HG02852 (cell line): ENCODE measurements around the gene ETV1.
"Not testable (repeated sequence)": the region's sequence is repeated elsewhere in the genome, so short reads cannot be mapped to it uniquely, and the experiment has no call there.

Experiments used
- ATAC-seq: cut with Tn5 transposase; IDR thresholded peaks from one replicate; pipeline ENCODE4 v1.9.1; 2021; ENCODE audit warnings: mild to moderate bottlenecking, moderate library complexity; ENCODE audit not compliant: unreplicated experiment

Gene ETV1

DNA sequence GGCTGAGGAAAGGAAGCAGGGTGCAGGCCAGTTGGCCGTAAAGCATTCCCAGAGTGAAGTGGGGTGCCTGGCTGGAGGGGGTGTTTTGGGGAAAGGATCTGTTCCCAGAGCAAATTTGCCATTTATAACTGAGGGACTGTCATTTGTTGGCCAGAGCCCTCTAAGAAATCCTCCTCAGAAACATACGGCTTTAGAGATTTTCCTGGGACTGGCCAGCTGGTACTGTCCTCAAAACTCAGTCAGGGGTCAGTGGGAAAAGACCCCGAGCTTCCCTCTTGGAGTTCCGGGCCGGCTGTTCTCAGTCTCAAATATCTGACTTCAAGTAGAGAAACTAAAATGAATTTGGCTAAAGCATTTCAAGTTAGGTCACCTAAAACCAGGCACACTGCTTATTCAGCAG lies 55.9 kb downstream of the ETV1 start:
- ATAC-seq: no peak

DNA sequence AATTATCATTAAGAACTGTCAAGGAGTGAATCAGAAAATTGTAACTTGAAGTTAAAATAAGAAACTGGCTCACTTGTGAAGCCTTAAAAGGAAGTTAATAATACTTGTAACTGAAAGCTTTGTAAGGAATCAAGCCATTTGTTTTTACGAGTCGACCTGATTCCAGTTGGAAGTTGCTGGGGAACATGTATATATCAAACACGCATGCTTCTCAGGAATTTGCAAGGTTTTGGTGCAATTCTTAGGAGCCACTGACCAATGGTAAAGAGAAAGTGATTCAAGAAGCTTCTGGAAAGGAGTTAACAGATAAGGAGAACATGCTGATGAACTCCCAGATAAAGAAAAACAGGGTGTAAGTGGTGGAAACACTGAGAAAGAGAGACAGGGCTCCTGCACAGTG lies 56.4 kb downstream of the ETV1 start:
- no peak for ATAC-seq

DNA sequence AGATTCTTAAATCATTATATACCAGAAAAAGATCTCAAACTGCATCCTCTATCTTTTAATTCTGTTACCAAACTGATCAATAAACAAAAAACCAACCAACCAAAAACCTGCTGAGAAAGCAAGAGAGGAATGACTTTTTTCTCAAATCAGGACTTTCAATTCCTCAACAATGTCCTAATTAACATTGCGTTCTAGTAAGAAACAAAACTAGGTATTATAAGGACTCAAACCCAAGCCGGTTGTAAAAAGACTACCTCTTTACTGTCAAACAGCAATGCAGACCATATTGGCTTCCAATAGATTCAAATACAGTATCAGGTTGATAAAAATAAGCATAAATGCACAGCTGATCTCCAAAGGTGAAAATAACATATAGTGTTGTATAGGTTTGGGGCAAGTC lies 57.3 kb downstream of the ETV1 start:
- no peak for ATAC-seq

DNA sequence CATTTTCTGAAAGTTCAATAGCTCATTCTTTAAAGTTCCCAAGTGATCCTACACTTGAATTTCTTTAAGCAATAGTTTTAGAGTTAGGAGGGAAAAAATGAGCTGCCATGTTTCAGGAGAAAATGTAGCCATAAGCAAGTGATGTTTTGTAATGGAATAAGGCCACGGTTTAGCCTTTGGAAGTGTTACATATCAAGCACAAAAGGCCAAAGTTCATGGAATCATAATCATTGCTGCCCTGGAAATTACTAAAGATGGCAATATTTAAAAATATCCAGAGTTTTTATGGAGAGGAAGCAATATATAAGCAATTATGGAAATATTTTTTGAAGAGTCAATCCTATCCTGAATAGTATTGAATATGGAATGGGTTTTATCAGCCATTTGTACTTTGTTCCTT lies 68.4 kb downstream of the ETV1 start:
- ATAC-seq: no peak

DNA sequence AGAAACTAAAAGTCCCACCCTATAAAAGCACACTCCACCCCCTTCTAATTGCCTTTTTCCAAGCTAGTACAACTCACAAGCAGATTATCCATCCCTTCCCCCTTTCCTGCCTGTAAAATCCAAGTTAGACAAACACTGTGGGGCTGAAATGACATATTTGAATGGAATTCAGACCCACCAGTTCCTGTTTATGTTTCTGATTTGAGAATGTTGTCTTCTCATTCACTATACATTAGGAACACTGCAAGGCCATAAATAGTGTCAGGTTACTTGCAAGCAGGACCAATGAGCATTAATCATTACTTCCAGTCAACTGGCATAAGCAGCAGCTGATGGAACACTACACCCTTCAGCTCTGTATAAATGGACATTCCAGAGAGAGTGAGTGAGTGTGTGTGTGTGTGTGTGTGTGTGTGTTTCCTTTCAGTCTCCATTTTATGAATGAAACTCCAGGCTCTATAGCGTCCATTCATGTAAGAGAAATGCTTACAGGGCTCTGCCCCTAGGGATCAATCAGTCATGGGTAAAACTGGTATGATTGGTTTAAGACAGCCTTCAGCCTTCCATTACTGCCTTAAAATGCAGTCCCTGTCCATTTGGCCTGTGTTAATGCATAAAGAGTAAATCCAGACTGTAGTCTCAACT lies 69.3 kb downstream of the ETV1 start:
- ATAC-seq: no peak

DNA sequence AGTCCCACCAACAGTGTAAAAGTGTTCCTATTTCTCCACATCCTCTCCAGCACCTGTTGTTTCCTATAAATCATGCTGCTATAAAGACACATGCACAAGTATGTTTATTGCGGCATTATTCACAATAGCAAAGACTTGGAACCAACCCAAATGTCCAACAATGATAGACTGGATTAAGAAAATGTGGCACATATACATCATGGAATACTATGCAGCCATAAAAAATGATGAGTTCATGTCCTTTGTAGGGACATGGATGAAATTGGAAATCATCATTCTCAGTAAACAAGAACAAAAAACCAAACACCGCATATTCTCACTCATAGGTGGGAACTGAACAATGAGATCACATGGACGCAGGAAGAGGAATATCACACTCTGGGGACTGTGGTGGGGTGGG lies 71.1 kb downstream of the ETV1 start:
- not testable (repeated sequence) for ATAC-seq

DNA sequence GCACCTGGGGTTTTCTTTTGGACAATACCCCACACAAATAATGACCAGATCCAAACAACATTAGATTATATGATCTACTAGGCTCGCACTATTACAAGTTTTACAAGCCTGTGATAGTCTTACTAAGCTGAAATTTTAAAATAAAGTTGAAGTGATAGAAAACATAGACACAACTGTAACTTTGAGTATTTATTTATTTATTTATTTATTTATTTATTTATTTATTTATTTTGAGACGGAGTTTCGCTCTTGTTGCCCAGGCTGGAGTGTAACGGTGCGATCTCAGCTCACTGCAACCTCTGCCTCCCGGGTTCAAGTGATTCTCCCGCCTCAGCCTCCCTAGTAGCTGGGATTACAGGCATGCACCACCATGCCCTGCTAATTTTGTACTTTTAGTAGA lies 72.4 kb downstream of the ETV1 start:
- ATAC-seq: not testable (repeated sequence)

DNA sequence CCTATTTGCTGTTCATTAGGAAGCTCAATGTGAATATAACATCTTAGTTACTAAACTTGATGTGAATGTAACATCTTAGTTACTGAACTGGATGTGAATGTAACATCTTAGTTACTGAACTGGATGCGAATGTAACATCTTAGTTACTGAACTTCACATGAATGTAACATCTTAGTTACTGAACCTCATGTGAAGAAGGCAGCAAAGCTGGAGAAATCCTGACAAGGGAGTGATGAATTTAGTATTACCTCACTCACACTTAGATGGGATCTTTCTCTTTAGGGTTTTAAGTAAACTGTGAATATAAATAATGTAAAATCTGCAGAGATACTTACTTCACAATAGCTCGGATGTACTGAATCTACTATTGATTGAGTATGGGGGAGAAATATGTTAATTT lies 73.6 kb downstream of the ETV1 start:
- no peak for ATAC-seq

DNA sequence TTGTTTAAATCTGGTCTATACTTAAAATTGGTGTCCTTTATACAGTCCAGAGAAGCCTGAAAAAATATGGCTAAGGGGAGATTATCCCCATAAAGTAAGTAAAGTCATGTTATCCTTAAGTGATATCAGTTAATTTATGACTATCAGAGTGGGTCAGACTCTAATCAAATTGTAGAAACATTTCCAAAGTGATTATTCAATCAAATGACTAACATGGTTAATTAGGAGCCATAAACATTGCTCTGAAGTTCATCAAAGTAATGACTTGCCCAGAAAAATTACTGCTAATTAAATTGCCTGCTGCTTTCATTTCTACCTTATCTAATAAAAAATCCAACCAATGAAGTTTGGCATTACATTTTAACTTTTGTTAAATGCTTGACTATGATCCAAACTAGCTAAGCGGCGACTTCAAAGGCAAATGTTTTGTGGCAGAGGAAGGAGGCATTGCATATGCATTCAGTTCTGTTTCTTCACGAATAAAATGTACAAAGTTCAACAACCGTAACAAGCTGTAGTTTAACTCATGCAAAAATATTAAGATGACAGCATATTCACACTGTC lies 76.7 kb downstream of the ETV1 start:
- ATAC-seq: no peak

DNA sequence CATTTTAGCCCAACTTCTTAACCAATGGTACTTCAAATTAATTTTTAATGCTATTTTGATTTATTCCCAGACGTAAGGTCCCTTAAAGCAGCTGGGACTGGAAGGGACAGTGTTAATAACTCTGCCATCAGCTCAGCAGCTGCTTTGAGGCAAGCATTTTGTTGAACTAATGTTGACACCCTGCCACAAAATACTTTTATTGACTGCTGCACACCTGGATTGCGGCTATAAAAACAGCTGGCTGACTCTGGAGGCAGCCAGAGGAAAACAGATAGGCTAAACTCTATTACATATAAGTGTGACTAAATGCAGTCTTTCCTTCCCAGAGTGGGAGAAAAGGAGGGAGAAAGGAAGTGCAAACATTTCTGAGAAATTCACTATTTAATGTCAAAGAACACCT lies 77.6 kb downstream of the ETV1 start:
- ATAC-seq: no peak

DNA sequence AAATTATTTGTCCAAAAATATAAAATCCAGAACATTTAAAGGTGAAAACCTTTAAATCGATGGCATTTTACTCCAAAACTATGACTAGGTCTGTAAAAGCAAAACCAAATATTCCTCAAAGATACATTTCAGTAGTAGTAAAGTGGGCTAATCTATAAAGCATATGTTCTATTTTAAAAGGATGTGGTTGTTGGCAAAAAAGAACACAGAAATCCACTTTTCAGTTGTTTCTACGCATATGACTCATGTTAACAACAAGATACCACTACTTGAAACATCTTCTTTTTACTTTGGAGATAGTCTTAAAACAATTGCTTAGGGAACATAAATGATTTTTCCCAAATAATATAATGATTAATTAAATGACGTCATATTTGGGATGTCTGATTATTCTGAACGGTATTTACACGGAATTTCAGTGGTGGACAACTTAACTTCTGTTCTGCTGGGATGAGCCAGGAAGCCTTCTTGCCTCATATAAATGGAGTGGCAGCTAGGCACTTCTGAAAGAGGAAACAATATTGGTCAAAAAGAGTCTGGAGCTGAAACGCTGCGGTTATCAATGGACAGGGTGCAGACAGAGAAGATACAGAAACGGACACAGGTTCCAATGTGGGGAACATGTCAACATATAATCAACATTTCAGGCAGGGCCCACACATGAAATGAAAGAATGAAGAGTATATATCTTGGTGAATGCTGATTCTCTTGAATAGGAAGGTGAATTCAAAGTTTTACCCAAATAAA lies 78.5 kb downstream of the ETV1 start:
- ATAC-seq: no peak

DNA sequence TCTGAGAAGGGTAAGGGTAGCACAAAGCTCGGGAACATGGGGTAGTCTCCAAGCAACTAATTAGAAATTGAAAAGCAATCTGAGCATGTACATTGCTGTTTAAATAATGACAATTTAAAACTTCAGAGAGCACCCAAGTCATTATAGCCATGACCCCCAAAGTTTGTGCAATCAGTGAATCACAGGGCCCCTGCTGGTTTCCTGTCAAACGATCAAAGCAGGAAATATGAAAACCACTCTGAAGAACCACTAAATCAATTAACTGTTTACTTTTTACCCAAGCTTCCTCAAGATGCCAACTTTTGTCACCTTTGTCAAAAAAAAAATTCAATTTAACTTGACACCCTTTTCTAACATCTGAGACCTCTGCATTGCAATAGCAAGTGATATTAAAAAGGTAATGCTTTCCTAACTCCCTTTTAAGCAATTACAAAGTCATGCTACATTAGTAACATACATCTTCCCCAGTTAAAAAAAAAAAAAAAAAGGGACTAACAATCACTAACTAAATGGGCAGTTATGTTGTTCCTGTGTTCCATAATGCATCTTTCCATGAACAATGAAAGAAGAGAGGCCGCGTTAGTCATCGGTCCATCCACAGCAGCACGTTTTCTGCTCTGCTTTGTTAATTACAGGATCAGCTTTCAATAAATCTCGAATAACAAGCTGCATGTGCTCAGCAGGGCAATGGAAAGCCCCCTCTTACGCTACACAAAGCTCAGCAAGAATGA lies 80.6 kb downstream of the ETV1 start:
- no peak for ATAC-seq

DNA sequence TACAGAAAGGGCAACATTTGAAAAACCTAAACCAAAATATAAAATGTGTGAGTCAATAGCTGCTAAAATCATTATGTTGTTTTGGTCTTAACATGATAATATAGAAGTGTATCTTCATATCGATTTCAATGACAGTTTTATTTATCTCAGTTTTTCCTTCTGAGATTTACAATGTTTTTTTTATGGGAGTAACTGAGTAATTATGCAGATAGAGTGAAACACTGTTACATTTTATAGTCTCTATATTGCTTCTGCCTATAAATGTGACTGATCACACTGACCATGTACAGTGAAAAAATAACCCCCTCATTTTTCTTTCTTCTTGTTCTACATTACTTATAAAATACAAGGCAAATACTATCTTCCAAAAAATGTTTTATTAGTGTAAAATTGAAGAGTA lies 81.6 kb downstream of the ETV1 start:
- ATAC-seq: no peak

DNA sequence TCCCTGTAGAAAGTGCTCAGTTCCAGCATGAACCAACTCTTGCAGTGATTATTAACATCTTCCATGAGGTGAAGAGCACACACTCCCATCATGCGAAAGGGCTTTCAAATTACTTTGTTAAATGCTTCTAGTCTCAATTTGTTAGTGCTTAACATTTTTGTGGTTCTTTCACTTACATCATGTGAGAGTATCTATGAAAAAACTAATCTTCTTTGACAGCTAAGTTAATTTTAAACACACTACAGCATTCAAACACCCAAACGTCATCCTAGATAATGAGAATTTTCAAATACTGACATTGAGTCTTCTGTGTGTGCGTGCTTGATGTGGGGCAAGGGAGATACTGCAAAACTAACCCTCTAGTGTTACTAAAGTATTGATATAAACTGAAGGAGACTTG lies 84.8 kb downstream of the ETV1 start:
- ATAC-seq: no peak

DNA sequence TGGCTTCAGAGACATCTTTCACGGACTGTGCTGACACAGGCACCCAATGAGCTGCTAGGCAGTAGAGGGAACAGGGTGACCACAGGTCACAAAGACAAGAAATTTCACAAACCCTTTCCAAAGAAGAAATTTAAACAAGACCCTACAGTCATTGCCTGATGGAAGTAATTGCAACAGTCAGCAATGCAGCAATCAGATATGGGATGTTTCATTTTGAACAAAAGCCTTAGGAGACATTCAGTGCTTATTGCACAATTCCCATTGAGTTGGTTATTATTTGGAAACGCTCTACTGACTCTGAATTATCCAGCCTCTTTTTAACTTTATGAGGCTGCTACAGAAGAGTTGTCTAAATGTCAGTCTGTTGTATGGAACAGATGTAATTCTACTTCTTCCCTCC lies 85.5 kb downstream of the ETV1 start:
- no peak for ATAC-seq

DNA sequence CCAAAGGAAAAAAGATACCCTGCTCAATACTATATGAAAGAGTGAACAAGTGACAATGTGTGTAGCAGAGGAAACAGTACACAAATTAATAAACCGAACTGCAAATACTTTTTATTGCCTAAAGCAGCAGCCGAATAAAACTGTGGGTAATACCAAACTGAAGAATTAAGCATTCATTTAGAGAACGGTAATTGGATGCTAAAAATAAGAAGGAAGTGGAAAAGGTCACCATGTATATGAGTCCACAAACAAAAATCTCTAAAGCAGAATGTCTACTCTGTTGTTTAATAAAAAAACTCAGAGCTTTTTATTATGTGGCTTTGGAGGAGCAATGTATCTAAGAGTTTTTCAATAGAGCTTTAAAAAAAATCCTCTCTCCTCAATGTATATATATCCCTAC lies 87.9 kb downstream of the ETV1 start:
- no peak for ATAC-seq

DNA sequence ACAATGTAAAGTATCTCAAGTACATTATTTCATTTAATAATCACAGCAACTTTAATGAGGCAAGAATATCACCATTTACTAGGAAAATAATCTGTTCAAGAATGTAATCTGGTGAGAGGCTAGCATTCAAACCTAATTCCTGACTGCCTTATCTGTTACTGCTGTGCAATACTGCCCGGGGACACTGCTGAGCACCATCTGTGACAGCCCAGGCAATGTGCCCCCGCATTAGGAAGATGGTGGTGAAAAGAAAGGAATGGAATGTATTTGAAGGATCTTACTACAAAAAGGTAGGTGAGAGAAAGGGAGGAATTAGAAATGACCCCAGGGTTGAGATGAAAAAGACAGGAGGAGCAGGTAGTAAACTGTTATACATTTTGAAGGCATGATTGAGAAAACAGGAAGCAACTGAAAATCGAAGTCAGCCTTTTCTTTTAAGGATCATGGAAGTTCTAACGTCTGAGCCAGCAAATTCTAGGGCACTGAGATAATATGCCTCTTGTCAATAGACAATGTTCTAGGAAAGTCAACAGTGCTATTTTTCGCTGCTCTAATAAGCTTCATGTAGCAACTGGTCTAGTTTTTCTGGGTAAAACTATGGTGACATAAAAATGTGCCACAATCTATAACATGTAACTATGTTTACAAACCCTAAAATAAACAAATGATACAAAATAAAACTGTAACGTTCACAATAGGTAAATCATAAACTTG lies 90.4 kb downstream of the ETV1 start:
- ATAC-seq: no peak

DNA sequence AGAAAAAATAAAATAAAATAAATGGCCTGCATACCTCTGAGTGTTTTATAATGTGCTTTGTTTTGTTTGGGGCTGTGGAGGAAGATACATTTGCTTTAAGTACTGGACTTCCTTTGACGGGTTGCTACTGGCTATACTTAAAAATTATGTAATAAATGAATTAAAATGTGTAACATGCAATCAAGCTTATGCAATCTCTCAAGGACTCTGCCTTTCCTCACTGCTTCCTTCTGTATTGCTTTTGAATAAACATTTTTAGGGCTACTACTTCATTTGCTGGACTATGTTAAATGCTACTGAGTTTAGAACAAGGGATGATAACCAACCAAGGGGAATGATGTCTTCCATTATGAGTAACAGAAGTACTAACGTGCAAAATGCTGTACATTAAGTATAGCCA lies 91.6 kb downstream of the ETV1 start:
- ATAC-seq: no peak

DNA sequence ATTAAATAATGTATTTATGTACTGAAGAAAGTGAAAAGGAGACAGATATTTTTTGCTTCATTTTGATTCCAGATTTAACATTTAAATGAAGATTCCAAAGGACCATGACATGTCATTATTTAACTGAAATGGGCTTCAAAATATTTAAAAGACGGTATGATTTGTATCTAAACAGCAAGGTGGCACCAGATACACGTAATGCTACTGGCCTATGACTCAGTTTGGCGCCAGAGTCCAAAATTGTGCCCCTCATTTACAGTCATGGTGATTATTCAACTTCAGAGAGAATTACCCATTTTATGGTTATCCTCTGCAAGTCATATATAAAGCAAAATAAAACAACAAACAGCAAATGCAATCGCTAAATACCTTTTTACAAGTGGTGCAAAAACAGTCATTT lies 94.5 kb downstream of the ETV1 start:
- no peak for ATAC-seq

DNA sequence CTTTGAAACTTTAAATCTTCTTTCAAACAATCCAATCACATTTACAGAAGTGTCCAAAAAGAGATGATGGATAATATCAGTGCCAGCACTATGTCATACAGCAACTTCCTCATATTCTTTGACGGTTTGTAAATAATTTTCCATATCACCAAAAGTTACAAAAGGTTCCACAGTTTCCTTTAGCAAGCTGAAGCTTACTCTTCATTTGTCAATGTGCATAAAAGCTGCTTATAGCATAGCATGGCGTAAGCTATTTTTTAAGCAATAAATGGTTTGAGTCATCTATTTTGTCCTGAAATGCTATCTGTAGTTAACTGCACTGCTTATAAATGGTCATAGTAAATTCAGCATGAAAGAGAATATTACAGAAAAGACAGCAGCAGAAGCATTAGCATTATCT lies 95.1 kb downstream of the ETV1 start:
- no peak for ATAC-seq

DNA sequence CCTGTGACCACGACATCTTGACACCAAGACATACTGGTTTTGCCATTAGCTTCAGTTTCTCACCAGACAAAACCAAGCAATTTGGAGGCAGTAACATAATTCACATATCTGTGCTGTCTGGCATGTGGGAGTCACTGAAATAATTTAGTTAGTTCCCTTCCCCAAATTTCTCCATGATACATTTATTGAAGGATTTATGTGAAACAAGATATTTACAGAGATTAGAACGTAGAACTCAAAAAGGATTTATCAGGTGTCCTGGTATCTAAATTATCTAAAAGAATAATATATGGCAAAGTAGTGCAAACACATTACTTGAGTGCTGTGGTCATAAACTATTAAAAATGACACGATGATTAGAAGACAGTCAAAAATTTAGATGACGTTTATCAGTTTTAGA lies 98.7 kb downstream of the ETV1 start:
- ATAC-seq: no peak
